GM18873 (cell line): ENCODE measurements around the gene PLXDC2.

Source experiments
- ATAC-seq: cut with Tn5 transposase; IDR thresholded peaks from one replicate; pipeline ENCODE4 v1.9.1; 2021; ENCODE audit warnings: mild to moderate bottlenecking, moderate library complexity, moderate number of reproducible peaks; ENCODE audit not compliant: unreplicated experiment, low FRiP score

Gene PLXDC2

DNA sequence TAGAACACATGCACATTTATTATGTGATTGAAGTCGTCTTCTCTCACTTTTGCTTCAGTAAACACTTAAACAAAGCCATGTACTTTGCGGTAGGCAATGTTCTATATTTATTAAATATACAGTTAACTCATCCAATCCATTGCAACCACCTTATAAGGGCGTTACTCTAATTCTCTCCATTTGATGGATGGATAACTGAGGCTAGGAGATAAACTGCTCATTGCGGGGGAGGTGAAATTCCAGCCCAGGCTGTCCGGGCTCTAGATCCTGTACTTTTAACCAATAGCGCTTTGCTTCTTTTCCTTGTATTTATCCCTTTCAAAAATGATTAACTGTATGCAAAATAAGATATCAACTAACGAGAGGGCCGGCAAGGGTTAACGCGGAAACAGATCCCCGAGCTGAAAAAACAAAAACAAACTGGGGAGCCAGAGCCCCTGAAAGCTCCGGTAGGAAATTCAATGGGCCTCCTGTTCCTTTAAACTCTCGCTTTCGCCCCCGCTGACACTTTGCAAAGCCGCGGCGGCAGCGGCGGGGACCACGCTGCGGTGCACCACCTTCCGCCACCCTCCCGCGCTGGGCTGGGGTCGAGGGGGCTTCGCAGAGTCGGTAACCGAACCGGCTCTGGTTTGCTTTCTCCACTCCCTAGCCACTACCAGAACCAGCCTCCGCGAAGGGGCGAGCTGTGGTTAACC lies 1.0 kb upstream of the PLXDC2 start:
- ATAC-seq: no peak

DNA sequence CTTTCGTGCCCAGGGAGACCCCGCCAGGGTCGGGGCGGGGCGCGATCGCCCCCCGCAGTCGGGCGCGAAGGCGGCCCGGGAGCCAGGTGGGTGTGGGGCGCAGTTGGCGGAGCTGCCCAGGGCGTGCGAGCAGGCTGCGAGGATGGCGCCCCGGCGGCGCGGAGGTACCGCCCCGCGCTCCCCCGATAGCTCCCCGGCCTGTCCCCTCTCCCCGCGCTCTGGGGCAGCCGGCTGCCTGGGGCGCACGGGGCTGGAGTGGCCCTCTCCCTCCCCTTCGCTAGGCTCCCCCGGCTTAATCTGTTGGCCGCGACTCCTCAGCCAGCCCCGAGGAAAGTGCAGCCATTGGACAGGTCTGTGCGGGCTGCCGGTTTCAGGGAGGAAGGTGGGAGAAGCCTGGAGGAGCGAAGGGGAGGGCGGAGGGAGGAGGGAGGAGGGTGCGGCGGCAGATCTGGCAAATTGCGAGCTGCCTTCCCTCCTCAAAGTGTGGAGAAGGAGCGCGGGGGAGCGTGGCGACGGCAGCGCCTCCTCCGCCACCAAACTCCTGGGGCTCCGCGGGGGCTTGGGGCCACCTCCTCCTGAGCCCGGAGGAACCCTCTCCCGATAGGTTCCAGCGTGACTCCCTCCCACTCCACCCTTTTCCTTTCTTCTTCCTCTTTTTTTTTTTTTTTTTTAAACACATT lies 361 bp upstream of the PLXDC2 start:
- no peak for ATAC-seq

DNA sequence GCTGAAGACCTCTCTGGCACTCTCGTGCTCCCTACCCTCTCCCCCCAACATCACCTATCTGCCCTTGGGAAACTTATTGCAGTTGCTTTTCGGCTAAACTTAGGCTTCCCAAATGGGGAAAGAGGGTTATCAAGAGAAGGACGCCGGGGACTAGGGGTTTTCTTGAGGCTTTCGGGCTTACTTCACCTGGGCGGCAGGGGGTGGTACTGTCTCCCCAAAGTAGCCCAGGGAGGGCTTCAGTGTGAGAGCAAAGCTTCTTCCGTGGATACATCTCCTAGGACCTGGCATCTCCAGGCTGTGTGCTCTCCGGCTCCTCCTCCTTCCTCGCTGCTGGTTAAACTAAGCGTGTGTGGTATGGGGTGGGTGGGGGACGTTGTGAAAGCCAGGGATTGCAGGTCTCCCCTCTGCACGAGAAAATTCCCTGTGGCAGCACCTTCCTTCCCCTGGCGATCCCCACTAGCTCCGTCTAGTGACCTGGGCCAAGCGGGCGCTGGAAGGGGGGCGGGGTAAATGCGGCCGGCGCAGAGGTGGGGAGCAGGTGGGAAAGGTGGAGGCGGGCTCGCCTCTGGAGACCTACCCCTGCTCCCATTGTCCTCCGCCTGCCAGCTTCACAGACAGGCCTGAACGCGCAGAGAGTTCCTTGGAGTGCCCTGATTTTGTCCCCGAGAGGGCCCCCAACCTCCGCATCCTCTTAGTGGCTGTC lies 1.1 kb downstream of the PLXDC2 start:
- no peak for ATAC-seq

DNA sequence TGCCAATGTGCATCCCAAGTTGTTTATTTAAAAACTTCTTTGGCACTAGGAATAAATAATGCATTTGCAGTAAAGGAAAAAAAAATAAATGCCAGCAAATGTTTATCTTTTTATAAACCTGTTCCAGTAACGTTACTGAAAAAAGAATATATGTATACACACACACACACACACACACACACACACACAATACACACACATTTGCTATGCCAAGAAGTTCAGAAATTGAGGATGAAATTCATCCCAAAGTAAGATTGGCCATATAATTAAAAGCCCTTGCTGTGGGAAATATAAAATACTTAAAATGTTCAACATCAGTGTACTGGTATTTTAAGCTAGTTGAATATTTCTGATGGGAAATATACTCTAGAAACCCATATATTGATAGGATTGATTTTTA lies 2.6 kb downstream of the PLXDC2 start:
- ATAC-seq: no peak

DNA sequence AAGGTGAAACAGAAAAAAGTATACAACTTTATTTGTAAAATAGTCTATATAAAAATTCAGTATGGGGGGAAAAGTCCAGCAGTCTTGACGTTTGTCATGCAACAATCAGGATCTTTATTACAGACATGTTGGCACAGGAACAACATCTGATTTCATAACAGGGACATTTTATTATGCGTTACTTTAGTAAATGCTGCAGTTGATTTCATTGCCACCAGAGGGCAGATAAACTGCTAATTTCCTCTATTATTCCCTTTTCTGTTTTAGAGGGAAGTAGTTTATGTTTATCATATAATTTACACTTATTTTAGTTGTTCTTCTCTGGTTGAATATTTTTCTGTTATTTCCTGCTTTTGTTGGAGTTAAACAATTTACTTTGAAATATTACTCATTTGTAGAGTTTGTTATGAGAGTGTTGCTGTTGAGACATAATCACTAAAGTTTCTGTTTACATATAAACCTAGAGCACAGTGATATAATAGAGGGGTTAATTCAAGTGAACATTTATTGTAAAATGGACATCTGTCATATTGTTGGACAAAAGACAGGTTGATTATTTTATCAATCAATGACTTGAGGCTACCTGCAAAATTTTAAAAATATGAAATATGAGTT lies 3.3 kb downstream of the PLXDC2 start:
- peak; percentile 52 for ATAC-seq

DNA sequence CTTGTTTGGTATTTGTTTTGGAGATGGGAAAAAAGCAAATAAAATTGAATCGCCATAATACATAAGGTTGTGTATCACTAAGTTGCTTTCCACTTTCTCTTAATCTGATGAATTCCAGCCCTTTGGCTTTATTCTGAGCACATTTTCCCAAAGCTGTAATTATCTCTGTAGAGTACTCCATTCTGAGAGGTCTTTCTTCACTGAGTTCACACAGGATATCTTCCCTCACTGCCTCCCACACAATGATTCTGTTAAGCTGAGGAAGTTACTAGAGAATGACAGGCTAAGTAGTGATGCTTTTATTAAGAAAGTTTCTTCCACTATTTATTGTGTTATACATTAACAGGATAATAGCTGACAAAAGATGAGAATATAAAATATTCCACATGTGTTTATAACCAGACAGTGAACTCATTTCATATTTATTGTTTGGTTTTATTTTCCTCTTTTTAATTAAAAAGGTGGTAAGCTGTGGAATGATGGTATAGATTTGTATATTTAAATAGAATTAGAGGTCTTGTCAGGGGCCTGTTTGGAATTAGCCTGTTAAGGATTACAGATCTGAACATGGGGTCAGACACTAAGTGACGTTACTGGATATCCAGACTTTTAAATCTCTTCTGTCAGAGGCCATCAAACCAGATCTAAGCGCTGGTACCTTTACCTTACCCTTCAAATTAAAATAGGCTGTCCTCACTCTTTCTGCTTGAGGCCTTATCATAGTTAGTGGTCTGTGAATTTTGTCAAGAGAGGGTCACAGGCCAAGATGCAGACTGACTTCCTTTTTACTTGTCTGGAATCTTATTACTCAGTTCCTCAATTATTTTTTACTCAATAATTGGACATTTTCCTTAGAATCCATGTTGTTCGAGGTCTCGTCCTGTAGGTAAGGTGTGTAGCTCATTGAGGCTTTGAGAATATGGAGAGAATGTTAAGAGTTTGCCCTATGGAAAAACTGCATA lies 8.4 kb downstream of the PLXDC2 start:
- no peak for ATAC-seq

DNA sequence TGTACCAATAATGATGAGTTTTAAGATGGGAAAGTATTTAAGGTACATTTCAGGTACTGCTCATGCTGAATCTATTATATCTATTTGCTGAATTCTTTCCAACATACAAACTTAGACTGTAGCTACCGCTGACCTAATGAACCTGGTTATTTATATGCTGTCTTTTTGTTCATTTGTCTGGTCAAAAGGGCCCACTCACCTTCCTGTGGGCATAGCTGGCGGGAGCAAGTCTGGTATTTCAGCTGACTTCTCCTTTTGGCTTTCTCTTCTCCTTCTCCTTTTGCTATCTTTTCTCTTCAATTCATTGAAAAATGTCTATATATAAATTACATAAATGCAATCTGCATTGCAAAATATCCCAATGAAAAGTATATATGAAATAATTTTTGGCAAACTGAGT lies 9.5 kb downstream of the PLXDC2 start:
- no peak for ATAC-seq

DNA sequence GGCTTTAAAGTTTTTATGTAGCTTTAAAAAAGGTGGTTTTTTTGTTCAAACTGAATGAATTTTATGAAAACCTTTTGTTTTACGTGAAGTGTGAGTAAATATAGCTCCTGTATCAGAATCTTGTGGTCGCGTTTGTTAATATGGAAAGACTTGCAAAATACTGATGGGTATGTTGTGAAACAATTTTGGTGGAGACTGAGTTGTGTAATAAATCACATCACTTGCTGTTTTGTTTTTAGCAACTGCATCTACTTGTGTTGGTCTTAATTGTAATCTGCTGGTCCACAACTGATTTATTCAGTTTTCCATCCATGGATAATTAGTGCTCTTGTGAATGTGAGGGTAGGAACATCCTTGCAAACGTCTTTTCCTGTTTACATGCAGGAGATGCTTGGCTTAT lies 10.5 kb downstream of the PLXDC2 start:
- ATAC-seq: no peak

DNA sequence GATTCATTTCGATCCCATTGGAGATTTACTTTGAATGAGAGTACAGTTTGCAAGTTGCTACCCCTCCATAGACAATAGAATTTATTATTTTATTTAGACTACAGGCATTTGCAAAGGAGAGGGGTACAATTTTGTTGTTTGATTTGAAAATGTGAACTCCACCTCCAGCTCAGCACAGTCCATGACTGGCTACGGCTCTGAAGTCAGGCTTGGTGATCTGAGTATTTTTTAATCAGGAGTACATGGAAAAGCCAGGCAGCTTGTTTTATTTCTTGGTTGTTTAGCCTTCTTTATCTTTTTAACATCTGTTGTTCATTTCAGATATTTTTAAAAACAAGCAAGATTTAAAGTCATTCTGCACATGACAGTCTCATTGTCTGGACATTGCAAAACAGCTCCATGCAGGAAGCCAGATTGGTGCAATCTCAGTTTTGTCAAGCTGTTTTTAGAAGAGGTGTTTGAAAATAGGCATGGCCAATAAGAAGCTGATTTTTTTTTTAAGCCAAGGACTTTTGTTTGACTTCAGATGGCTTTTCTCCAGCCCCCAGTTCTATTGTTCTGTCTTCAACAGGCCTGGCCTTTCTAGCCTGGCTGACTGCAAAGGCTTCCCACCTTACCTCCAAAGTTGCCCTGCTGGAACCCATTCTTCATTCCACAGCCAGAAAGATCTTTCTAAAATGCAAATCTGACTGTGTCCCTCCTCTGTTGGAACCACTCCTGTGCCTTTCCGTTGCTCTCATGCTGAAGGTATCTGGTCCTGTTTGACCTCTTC lies 12.2 kb downstream of the PLXDC2 start:
- no peak for ATAC-seq

DNA sequence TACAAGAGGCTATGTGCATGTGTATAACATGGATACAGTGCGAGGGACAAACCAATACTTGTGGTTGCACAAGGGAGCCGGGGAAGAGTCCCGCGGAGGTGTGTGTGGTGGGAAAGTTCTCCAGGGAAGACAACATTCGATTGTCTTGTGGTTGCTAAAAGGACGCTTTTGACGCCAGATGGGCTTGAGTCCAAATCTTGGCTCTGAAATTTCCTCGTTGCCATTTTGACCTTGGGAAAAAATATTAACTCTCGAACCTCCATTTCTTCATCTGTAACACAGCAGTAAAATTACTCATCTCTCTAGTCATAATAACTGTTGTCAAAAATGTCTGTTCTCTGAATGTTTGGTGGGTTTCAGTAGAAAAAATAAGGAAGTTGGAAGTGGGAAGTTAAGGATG lies 16.5 kb downstream of the PLXDC2 start:
- ATAC-seq: no peak

DNA sequence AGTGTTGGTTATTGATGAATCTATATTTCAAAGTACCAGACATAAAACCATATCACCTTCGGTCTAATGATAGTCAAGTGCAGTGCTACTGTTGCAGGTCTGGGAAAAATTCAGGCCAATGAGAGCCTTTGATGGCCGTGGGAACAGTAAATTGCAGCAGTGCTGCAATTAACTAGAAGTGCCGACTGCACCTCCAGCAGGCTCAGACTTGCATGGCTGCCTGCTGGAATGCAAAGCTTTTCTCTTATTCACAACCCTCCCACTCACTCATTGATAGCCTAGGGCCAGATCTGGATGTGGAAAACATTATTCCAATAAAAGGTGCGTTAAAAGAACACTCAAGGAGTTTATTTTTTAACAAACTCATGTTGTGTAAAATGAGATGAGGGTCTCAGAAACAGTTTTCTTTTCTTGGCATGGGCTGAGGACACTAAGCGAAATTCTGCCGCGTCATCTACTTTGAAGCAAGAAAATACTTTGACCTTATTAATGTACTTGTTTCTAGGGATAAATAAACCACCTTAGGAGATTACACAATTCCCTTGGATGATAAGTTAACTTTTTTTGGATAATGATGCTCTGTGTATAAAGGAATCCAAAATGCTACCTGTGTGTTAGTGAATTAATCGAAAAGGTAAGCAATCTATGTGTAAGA lies 17.1 kb downstream of the PLXDC2 start:
- ATAC-seq: no peak

DNA sequence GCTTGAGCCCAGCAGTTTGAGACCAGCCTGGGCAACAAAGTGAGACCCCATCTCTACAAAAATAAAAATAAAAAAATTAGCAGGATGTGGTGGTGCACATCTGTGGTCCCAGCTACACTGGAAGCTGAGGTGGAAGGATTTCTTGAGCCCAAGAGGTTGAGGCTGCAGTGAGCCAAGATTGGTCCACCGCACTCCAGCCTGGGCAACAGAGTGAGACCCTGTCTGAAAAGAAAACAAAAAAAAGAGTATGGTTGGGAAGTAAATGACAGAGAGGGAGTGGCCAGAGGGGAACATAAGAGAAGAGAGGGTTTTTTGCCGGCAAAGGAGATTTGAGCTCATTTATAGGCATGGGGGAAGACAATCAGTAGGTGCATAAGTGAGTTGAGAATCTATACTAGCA lies 19.7 kb downstream of the PLXDC2 start:
- no peak for ATAC-seq

DNA sequence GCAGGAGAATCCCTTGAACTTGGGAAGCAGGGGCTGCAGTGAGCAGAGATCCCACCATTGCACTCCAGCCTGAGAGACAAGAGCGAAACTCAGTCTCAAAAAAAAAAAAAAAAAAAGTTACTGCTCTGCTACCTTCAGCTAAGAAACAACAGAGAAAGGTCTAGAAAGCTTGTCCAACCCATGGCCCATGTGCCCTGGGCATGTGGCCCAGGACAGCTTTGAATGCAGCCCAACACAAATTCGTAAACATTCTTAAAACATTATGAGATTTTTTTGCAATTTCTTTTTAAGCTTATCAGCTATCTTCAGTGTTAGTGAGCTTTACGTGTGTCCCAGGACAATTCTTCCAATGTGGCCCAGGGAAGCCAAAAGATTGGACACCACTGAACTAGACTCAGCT lies 22.9 kb downstream of the PLXDC2 start:
- ATAC-seq: no peak

DNA sequence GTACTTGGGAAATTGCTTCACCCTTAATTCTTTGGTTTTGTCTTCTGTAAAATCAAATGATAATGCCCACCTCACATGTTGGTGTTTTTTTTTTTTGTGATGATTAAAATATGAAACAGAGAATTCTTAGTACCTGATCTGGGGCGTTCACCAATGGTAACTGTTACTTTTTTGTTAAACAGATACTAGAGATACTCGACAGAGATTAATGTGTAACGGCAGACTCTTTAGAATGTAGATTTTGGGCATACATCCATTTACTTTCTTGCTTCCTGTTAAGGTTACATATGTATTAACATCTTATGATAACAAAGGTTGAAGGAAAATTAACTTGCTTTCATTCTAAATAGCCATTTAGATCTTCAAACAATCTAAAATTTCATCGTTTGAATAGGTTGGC lies 23.3 kb downstream of the PLXDC2 start:
- no peak for ATAC-seq

DNA sequence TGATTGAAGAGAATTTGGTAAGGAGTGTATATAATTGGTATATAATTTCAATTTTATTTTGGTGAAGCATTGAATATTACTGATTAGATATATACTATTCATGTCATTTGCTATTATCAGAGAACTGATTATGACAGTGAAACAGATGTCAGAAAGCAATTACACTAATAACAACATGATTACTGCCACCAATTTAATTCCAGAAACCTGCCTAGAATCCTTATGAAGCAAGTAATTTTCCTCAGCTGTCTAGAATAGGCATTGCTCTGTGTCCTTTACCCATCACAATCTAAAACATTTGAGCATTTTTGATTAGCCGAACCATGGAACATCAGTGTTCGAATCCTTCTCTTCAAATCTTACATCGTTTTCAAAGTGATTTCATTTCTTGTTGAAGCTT lies 24.5 kb downstream of the PLXDC2 start:
- ATAC-seq: no peak

DNA sequence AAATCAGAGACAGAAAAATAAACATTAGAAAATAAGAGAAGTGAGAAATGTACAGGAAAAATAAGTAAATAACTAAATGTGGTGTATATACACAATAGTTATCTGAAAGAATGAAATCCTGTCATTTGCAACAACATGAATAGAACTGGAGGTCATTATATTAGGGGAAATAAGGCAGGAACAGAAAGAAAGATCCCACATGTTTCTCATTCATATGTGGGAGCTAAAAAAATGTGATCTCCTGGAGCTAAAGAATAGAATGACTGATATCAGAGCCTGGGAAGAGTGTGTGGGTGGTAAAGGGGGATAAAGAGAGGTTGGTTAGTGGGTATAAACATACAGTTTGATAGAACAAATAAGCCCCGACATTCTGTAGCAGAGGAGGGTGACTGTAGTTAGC lies 27.3 kb downstream of the PLXDC2 start:
- no peak for ATAC-seq

DNA sequence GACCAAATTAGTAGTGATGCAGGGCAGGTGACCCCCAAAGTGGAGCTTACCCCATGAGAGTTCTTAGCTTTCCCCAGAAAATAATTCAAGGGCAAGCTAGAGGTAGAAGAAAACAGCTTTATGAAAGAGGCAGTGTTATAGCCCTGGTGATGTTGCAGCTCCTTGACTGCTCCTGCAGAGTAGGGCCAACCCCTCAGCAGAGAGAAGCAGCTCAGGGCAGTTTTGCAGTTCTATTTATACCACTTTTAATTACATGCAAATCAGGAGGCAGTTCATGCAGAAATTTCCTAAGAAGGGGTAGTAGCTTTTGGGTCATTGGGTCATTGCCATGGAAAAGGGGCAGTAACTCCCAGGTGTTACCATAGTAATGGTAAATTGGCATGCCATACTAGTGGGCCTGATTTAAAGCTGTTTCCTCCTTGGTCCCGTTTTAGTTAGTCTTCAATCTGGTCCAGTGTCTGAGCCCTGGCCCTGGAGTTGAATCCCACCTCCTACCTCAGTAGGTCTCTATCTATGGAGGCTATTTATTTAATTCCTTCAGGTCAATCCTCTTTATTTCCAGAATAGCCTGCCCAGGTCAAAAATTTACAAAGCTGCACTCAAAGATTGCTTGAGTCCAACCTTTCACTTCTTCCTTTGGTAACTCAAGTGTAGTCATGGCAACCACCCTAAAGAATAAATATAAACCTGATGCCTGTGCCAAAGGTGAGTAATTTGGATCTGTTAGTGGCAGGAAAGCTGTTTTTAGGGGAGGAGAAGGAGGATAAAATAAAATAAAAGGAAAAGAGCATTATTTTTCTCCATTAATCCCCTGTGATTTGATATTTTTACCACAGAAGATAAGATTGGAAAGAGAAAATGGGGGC lies 29.5 kb downstream of the PLXDC2 start:
- ATAC-seq: no peak

DNA sequence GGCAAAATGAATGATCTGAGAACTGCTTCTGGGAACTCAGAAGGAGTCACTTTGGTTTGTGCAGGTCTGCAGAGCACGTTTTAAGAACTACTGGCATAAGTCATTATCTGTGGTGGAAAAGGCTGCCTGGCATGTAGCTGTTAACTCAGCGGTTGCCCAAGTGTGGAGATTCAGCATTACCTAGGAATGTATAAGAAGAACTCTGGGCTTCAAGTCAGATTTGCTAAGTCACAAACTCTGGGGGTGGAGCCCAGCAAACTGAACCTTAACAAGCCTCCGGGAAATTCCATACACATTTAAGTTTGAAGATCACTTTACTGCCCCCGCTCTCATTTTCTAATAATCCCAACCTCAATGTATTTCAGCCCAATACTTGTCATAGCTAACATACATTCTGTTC lies 31.1 kb downstream of the PLXDC2 start:
- no peak for ATAC-seq
